B cell (primary cell): ENCODE measurements around the gene CTIF. TPM values are rescaled to one million over a fixed set of nuclear protein-coding genes. Genes with fewer than 3 reads are reported as not detected.

Experiments
- ATAC-seq: fragments of 200-7000 bp; cut with Tn5 transposase; one replicate; pipeline ENCODE4 v1.10.0; 2021; ENCODE audit warnings: low read depth, mild to moderate bottlenecking, moderate number of reproducible peaks, moderate library complexity
- CTCF ChIA-PET: fragments of 350-600 bp; sonication (Branson Sonifier 250); formaldehyde crosslinking; loops from one replicate; lab custom pipeline; 2021; ENCODE audit warnings: antibody characterized with exemption, inconsistent platforms; lab: Charles Lee
- POLR2A ChIA-PET: fragments of 350-600 bp; sonication (Branson Sonifier 250); formaldehyde crosslinking; loops from one replicate; lab custom pipeline; 2021; ENCODE audit warnings: antibody characterized with exemption; lab: Charles Lee
- DNase-seq: peaks from one replicate; pipeline ENCODE4 v3.0.0; 2013
- H2AFZ ChIP-seq: 2 replicates; pipeline ENCODE4 v1.6.1; 2012; ENCODE audit warnings: mild to moderate bottlenecking, low read depth, low read length; ENCODE audit not compliant: insufficient read depth, poor library complexity, severe bottlenecking
- H3K27ac ChIP-seq, 2 donors: 1 replicate in 1 of 2; 2 replicates in 1 of 2; pipeline ENCODE4 v1.5.1; 2012 to 2013; ENCODE audit warnings: low read length in 2 of 2, mild to moderate bottlenecking in 2 of 2, moderate library complexity in 1 of 2
- H3K27me3 ChIP-seq, 4 experiments: fragments of 200-600 bp in 1 of 4; sonication (generic) in 1 of 4; replicated peaks in 1 of 4; 1 replicate in 2 of 4; 2 replicates in 2 of 4; pipeline versions ENCODE4 v1.6.1 to v1.7.0; 2013 to 2016; ENCODE audit warnings: low read length in 3 of 4, mild to moderate bottlenecking in 2 of 4, mixed read lengths in 1 of 4, moderate library complexity in 1 of 4; ENCODE audit not compliant: insufficient read depth in 4 of 4, control insufficient read depth in 3 of 4; ENCODE audit errors: control extremely low read depth in 1 of 4
- H3K36me3 ChIP-seq, 2 experiments: replicated peaks in 1 of 2; 1 replicate in 1 of 2; 2 replicates in 1 of 2; pipeline versions ENCODE4 v1.6.1 to v1.7.1; 2013; ENCODE audit warnings: low read length in 1 of 2; ENCODE audit not compliant: insufficient read depth in 2 of 2, control insufficient read depth in 1 of 2; ENCODE audit errors: control extremely low read depth in 1 of 2, extremely low read depth in 1 of 2
- H3K4me1 ChIP-seq, 2 donors: fragments of 200-600 bp in 1 of 2; sonication (generic) in 1 of 2; 1 replicate in 1 of 2; 2 replicates in 1 of 2; pipeline versions ENCODE4 v1.5.1 to v1.6.1; 2013 to 2017; ENCODE audit warnings: low read length in 2 of 2; ENCODE audit not compliant: control insufficient read depth in 2 of 2, insufficient read depth in 2 of 2
- H3K4me2 ChIP-seq: replicated peaks from 2 replicates; pipeline ENCODE3; 2012; ENCODE audit warnings: mild to moderate bottlenecking, low read depth, low read length; ENCODE audit not compliant: poor library complexity, severe bottlenecking
- H3K4me3 ChIP-seq, 5 experiments: fragments of 200-600 bp in 1 of 5; sonication (generic) in 1 of 5; 1 replicate in 3 of 5; 2 replicates in 2 of 5; pipeline versions ENCODE4 v1.5.1 to v1.7.0; 2011 to 2016; ENCODE audit warnings: low read length in 4 of 5, mild to moderate bottlenecking in 4 of 5, low read depth in 2 of 5, control low read depth in 1 of 5, moderate library complexity in 1 of 5; ENCODE audit not compliant: insufficient read depth in 1 of 5; ENCODE audit errors: control extremely low read depth in 1 of 5, extremely low read depth in 1 of 5
- H3K79me2 ChIP-seq: fragments of 200-600 bp; sonication (generic); one replicate; pipeline ENCODE4 v1.6.0; 2016; ENCODE audit warnings: low read length; ENCODE audit not compliant: control insufficient read depth, insufficient read depth
- H3K9ac ChIP-seq: fragments of 200-600 bp; sonication (generic); 2 replicates; pipeline ENCODE4 v1.6.1; 2017; ENCODE audit warnings: mild to moderate bottlenecking, low read length, moderate library complexity
- H3K9me3 ChIP-seq, 3 donors: one replicate each; pipeline versions ENCODE4 v1.6.1 to v1.7.1; 2013; ENCODE audit warnings: low read length in 2 of 3; ENCODE audit not compliant: control insufficient read depth in 2 of 3, insufficient read depth in 1 of 3; ENCODE audit errors: control extremely low read depth in 1 of 3
- H4K20me1 ChIP-seq: 2 replicates; pipeline ENCODE4 v1.6.0; 2012; ENCODE audit warnings: mild to moderate bottlenecking, low read length; ENCODE audit not compliant: insufficient read depth, control insufficient read depth, poor library complexity, severe bottlenecking
- H3K27ac Mint-ChIP-seq: one replicate; pipeline ENCODE4 v1.8.0; 2021; ENCODE audit warnings: mixed read lengths
- H3K27me3 Mint-ChIP-seq: one replicate; pipeline ENCODE4 v1.8.0; 2021; ENCODE audit warnings: mixed read lengths
- H3K4me1 Mint-ChIP-seq: one replicate; pipeline ENCODE4 v1.8.0; 2021; ENCODE audit warnings: mixed read lengths
- H3K4me3 Mint-ChIP-seq: one replicate; pipeline ENCODE4 v1.8.0; 2021; ENCODE audit warnings: mixed read lengths
- H3K9me3 Mint-ChIP-seq: one replicate; pipeline ENCODE4 v1.8.0; 2022; ENCODE audit warnings: mixed read lengths; ENCODE audit not compliant: insufficient read depth
- CTCF ChIP-seq: fragments of 200-600 bp; IDR thresholded peaks from one replicate; pipeline ENCODE4 v1.8.0; 2022; ENCODE audit warnings: antibody characterized with exemption, mild to moderate bottlenecking
- EZH2 ChIP-seq: IDR thresholded peaks from 2 replicates; pipeline ENCODE4 v1.6.1; 2012; ENCODE audit warnings: borderline replicate concordance, low read depth, mild to moderate bottlenecking, moderate library complexity, low read length; ENCODE audit not compliant: insufficient read depth, poor library complexity, severe bottlenecking
- WGBS: methylation state at CpG from one replicate; pipeline ENCODE4 v1.1.5; 2013; ENCODE audit warnings: missing lambda C conversion rate; ENCODE audit not compliant: insufficient coverage; 5-methylcytosine and 5-hydroxymethylcytosine counted together
- intact Hi-C: fragments of 100-400 bp; cut with micrococcal nuclease; formaldehyde crosslinking; loops from one replicate; pipeline ENCODE4 v1.10.0; 2022
- polyA plus RNA-seq: library from polyadenylated mRNA; depleted of rRNA; stranded (reverse); fragments of >200 nt; gene quantifications from 2 replicates; pipeline ENCODE4 v1.2.3, GENCODE V29; 2012
- total RNA-seq, 2 donors: library from RNA; stranded (reverse); fragments of 120-200 nt in 1 of 2; gene quantifications; 1 replicate in 1 of 2; 2 replicates in 1 of 2; pipeline versions ENCODE4 v1.2.3 to v1.2.4, GENCODE V29; 2013 to 2022

The CTIF gene
- total and polyA plus RNA-seq, 2 donors (not counting 1 experiment from before 2014, with no cell fraction given) = 3.6 to 16.2 TPM

- Histone ChIP-seq H3K27ac (no peak overlapping the region), H3K4me2 (no peak overlapping the region), H2AFZ (no peak overlapping the region), H3K27me3 (no peaks in the 10 kb centered on the region), H3K79me2 (no peaks in the 10 kb centered on the region), H3K4me1 (no peaks in the 10 kb centered on the region), H3K36me3 (no peaks in the 10 kb centered on the region), H3K9me3 (no peaks in the 10 kb centered on the region), H3K9ac (no peak overlapping the region), H3K4me3 (no peak overlapping the region), H4K20me1 (no peaks in the 10 kb centered on the region)
- 88% methylated on average over 1 of the region's 4 CpGs for WGBS
- ChIA-PET POLR2A (no interaction called here), CTCF (no interaction called here)
- Mint-ChIP-seq H3K27ac (no peak overlapping the region), H3K4me1 (peaks cover 11% of the 10 kb centered on the region), H3K9me3 (no peaks in the 10 kb centered on the region), H3K27me3 (peaks cover 12% of the 10 kb centered on the region), H3K4me3 (no peak overlapping the region)
- intact Hi-C loops = no loop called here
- DNase-seq = no peak
- TF ChIP-seq CTCF (no peak), EZH2 (no peak)
- no peak for ATAC-seq
Measured at GRCh38 chr18:48548921-48549320, 10.1 kb downstream of the CTIF start.

- POLR2A ChIA-PET = no interaction called here
Measured at GRCh38 chr18:48550101-48550729, 11.4 kb downstream of the CTIF start.

More at GRCh38 chr18:48550101-48550729, 11.4 kb downstream of the CTIF start:
- H3K36me3 ChIP-seq = no peaks in the 10 kb centered on the region
- no peak overlapping the region for H3K27ac ChIP-seq
- Mint-ChIP-seq H3K27me3 (peaks cover under 1% of the 10 kb centered on the region), H3K27ac (no peak overlapping the region), H3K9me3 (no peaks in the 10 kb centered on the region), H3K4me3 (no peak overlapping the region), H3K4me1 (peaks cover 11% of the 10 kb centered on the region)
- no peak overlapping the region for H3K4me2 ChIP-seq
- CTCF ChIA-PET = no interaction called here
- H4K20me1 ChIP-seq = no peaks in the 10 kb centered on the region
- no peaks in the 10 kb centered on the region for H3K4me1 ChIP-seq
- H2AFZ ChIP-seq = no peak overlapping the region
- H3K4me3 ChIP-seq = no peak overlapping the region
- WGBS = 85% methylated on average over 2 of the region's 2 CpGs
- ATAC-seq (no peak), DNase-seq (no peak)
- intact Hi-C loops = no loop called here
- H3K9ac ChIP-seq = no peak overlapping the region
- no peaks in the 10 kb centered on the region for H3K79me2 ChIP-seq
- no peaks in the 10 kb centered on the region for H3K27me3 ChIP-seq
- H3K9me3 ChIP-seq = no peaks in the 10 kb centered on the region
- no peak for TF ChIP-seq CTCF
- TF ChIP-seq EZH2 = no peak
